CD4-positive, CD25-positive, alpha-beta regulatory T cell (primary cell): ENCODE measurements around the gene PEF1. TPM values are rescaled to one million over a fixed set of nuclear protein-coding genes. Genes with fewer than 3 reads are reported as not detected.

Experiments used
- ATAC-seq, 2 donors: fragments of 150-1000 bp; cut with Tn5 transposase; one replicate each; pipeline ENCODE4 v1.10.0; 2021; ENCODE audit warnings: low read depth in 2 of 2, moderate number of reproducible peaks in 2 of 2, moderate library complexity in 1 of 2
- DNase-seq, 3 donors: peaks; one replicate each; pipeline versions ENCODE4 v3.0.0 to v3.0.0-alpha.2; 2012 to 2022; ENCODE audit warnings: mixed read lengths in 1 of 3
- H3K27ac ChIP-seq: one replicate; pipeline ENCODE4 v1.7.0; 2013; ENCODE audit warnings: mild to moderate bottlenecking, low read length; ENCODE audit not compliant: insufficient read depth, poor library complexity, severe bottlenecking
- H3K27me3 ChIP-seq: one replicate; pipeline ENCODE4 v1.7.0; 2013; ENCODE audit warnings: low read length; ENCODE audit not compliant: control insufficient read depth, insufficient read depth
- H3K36me3 ChIP-seq: one replicate; pipeline ENCODE4 v1.7.0; 2013; ENCODE audit warnings: mild to moderate bottlenecking, low read length, moderate library complexity; ENCODE audit not compliant: control insufficient read depth, insufficient read depth
- H3K4me1 ChIP-seq: 2 replicates; pipeline ENCODE4 v1.7.0; 2013; ENCODE audit warnings: mild to moderate bottlenecking, low read length; ENCODE audit not compliant: insufficient read depth, control insufficient read depth, poor library complexity, severe bottlenecking
- H3K4me3 ChIP-seq: one replicate; pipeline ENCODE4 v1.7.0; 2013; ENCODE audit warnings: low read depth, mild to moderate bottlenecking, low read length, moderate library complexity
- H3K9me3 ChIP-seq, 2 experiments: 1 replicate in 1 of 2; 2 replicates in 1 of 2; pipeline ENCODE4 v1.7.0; 2013; ENCODE audit warnings: low read length in 2 of 2, mild to moderate bottlenecking in 1 of 2, moderate library complexity in 1 of 2; ENCODE audit not compliant: control insufficient read depth in 2 of 2
- H3K27ac Mint-ChIP-seq, 3 donors: one replicate each; pipeline ENCODE4 v1.8.0; 2020 to 2022; ENCODE audit warnings: mild to moderate bottlenecking in 3 of 3, mixed read lengths in 3 of 3, moderate library complexity in 2 of 3
- H3K27me3 Mint-ChIP-seq: one replicate; pipeline ENCODE4 v1.8.0; 2022; ENCODE audit warnings: mild to moderate bottlenecking, mixed read lengths
- H3K36me3 Mint-ChIP-seq: one replicate; pipeline ENCODE4 v1.8.0; 2020; ENCODE audit warnings: mixed read lengths
- H3K4me1 Mint-ChIP-seq, 4 donors: one replicate each; pipeline ENCODE4 v1.8.0; 2020 to 2022; ENCODE audit warnings: mixed read lengths in 4 of 4, mild to moderate bottlenecking in 1 of 4
- H3K4me3 Mint-ChIP-seq, 4 donors: one replicate each; pipeline ENCODE4 v1.8.0; 2020 to 2022; ENCODE audit warnings: mild to moderate bottlenecking in 4 of 4, mixed read lengths in 4 of 4, moderate library complexity in 3 of 4
- H3K9me3 Mint-ChIP-seq, 7 donors: one replicate each; pipeline ENCODE4 v1.8.0; 2020 to 2022; ENCODE audit warnings: mixed read lengths in 7 of 7, mild to moderate bottlenecking in 3 of 7, moderate library complexity in 2 of 7
- polyA plus RNA-seq, 4 donors: library from polyadenylated mRNA; unstranded; fragments of 300-500 nt; fragmentation: Illumina TruSeq; gene quantifications; one replicate each; pipeline ENCODE4 v1.2.3, GENCODE V29; 2021
- total RNA-seq: library from RNA; stranded (reverse); gene quantifications from one replicate; pipeline ENCODE4 v1.2.3, GENCODE V29; 2022

PEF1 gene
- total and polyA plus RNA-seq, 5 donors from 2014 or later, result 58.8 to 108 (median 97.8) TPM

DNA sequence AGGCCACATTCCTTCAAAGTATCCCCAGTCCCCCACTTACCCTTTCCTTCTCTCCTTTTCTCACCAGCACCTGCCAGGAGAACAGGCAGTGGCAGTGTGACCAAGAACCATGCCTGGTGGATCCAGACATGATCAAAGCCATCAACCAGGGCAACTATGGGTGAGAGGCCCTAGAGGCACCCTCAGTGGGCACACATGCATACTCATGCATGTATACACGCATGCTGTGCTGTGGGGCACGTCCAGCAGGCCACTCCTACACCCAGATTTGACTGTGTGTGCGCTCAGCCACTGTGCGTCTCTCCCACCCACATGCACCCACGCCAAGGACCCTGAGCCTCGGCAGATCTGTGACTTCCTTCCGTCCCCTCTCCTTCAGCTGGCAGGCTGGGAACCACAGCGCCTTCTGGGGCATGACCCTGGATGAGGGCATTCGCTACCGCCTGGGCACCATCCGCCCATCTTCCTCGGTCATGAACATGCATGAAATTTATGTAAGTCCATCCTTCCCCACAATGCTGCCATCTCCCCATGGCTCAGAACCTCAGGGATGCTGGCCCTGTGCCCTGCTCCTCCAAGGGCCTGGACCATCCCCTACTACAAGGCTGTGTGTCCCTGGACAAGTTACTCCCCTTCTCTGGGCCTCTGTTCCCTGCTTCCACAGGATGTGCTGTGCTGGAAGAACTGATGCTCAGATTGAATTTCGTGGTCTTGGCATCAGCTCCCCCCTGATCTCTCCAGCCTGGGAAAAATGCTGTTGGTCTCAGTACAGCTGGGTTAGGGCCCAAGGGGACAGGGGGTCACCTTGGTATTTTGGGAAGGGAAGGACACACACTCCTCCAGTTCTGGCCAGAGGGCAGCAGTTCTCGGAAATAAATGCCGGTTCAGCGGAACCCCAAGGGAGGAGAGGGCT, 61.3 kb downstream of the PEF1 start:
- Histone ChIP-seq H3K9me3 (no peaks in the 10 kb centered on the region), H3K27me3 (no peaks in the 10 kb centered on the region), H3K36me3 (no peaks in the 10 kb centered on the region), H3K27ac (no peak overlapping the region), H3K4me3 (no peak overlapping the region), H3K4me1 (peaks cover 3% of the 10 kb centered on the region)
- no peak overlapping the region for H3K27ac Mint-ChIP-seq
- H3K4me1 Mint-ChIP-seq, result no peaks in the 10 kb centered on the region
- H3K4me3 Mint-ChIP-seq, result no peak overlapping the region
- H3K27me3 Mint-ChIP-seq, result no peaks in the 10 kb centered on the region
- no peaks in the 10 kb centered on the region for H3K36me3 Mint-ChIP-seq
- H3K9me3 Mint-ChIP-seq, result no peaks in the 10 kb centered on the region
- ATAC-seq, result no peak
- DNase-seq, result no peak

DNA sequence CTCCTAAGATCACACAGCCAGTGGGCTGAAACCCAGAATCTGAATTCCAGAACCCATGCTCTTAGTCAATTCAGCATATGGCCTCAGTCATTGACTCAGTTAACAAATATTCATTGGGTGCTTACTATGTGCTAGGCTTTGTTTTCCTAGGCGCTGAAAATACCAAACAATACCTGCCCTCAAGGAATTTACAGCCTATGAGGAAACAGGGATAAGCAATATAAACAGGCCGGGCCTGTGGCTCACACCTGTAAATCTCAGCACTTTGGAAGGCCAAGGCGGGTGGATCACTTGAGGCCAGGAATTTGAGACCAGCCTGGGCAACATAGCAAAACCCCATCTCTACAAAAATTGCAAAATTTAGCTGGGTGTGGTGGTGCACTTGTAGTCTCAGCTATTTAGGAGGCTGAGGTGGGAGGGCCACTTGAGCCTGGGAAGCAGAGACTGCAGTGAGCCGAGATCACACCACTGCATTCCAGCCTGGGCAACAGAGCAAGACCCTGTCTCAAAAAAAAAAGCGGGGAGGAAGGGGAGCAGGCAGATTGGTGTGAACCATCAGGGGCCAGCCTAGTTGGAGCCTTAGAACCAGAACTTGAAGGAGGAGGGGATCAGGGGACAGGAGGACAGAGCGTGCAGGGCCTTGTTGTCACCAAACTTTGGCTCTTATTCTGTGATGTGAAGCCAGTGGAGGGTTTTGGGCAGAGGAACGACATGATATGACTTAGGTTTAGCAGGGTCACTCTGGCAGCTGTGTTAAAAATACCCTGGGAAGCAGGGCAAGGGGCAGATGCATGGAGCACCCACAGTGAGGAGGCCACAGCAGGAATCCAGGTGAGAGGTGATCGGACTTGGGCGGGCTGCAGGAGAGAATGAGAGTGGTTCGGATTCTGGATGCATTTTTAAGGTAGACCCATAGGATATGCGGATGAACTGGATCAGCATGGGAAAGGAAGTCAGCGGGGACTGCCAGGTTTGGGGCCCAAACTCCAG, 62.6 kb downstream of the PEF1 start:
- Histone ChIP-seq H3K9me3 (no peaks in the 10 kb centered on the region), H3K36me3 (no peaks in the 10 kb centered on the region), H3K27me3 (peaks cover 6% of the 10 kb centered on the region), H3K27ac (no peak overlapping the region), H3K4me1 (no peaks in the 10 kb centered on the region), H3K4me3 (no peak overlapping the region)
- H3K27me3 Mint-ChIP-seq, result peaks cover 5% of the 10 kb centered on the region
- H3K4me1 Mint-ChIP-seq, result peaks cover 0 to 2% (median 0%) of the 10 kb centered on the region in 4 donors
- H3K27ac Mint-ChIP-seq, result no peak overlapping the region
- ATAC-seq (no peak), DNase-seq (no peak)
- H3K36me3 Mint-ChIP-seq, result no peaks in the 10 kb centered on the region
- H3K4me3 Mint-ChIP-seq, result no peak overlapping the region
- no peaks in the 10 kb centered on the region for H3K9me3 Mint-ChIP-seq

DNA sequence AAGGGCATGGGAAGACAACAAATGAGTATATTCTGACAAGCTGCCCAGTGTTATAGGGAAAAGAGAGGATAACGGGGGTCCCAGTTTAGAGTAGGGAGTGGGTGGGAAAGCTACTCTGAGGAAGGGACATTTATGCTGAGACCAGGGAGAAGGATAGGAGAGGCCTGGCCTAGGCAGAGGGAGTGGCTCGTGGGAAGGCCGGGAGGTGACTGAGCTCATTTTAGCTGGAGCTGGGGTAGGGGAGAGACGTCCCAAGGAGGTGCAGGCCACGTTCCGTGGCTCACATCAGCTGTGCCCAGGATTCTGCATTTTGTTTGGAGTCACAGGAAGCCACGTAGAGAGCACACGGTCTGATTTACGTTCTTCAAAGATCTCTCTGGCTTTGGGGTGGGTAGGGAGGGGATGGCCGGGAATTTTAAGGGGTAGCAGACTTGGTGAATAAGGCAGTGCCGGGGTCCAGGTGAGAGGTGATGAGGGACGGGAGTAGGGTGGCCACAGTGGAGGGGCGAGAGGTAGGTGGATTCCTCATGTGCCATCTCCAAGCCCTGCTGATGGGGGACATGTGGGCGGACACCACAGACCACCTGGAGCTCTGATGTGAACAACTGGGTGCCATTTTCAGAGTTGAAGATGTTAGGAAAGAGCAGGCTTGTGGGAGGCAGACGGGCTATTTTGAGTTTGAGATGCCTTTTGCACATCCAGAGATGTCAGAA, 63.6 kb downstream of the PEF1 start:
- H3K4me1 Mint-ChIP-seq, result peaks cover 0 to 4% (median 0%) of the 10 kb centered on the region in 4 donors
- no peak for ATAC-seq

DNA sequence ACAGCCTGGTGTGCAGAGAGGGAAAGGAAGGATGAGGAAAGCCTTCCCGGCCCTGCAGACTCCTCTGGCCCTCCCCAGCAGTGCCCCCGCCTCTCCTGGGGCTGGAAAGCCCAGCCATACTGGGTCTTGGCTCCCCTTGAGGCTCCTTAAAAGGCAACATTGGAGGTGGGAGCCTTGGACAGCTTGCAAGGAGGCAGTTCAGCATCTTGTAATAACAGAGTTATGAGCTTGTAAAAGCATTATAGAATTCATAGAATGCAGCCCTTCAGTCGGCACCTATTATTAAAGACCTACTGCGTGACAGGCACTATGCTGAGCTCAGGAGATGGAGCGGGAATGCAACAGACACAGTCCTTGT, 64.2 kb downstream of the PEF1 start:
- no peaks in the 10 kb centered on the region for H3K36me3 Mint-ChIP-seq
- peaks cover 0 to 5% (median 0%) of the 10 kb centered on the region in 4 donors for H3K4me1 Mint-ChIP-seq
- Histone ChIP-seq H3K9me3 (no peaks in the 10 kb centered on the region), H3K27ac (no peak overlapping the region), H3K36me3 (no peaks in the 10 kb centered on the region), H3K4me1 (peaks cover 5% of the 10 kb centered on the region), H3K27me3 (peaks cover 6% of the 10 kb centered on the region), H3K4me3 (no peak overlapping the region)
- H3K9me3 Mint-ChIP-seq, result no peaks in the 10 kb centered on the region
- ATAC-seq, result no peak
- H3K27ac Mint-ChIP-seq, result no peak overlapping the region
- H3K27me3 Mint-ChIP-seq, result peaks cover 13% of the 10 kb centered on the region
- no peak overlapping the region for H3K4me3 Mint-ChIP-seq
- no peak for DNase-seq

More for the DNA sequence above, 63.6 kb downstream of the PEF1 start:
- Mint-ChIP-seq H3K9me3 (no peaks in the 10 kb centered on the region), H3K27ac (no peak overlapping the region), H3K4me3 (no peak overlapping the region), H3K27me3 (peaks cover 8% of the 10 kb centered on the region), H3K36me3 (no peaks in the 10 kb centered on the region)
- no peak for DNase-seq
- Histone ChIP-seq H3K27ac (no peak overlapping the region), H3K4me1 (peaks cover 5% of the 10 kb centered on the region), H3K4me3 (no peak overlapping the region), H3K9me3 (no peaks in the 10 kb centered on the region), H3K36me3 (no peaks in the 10 kb centered on the region), H3K27me3 (peaks cover 6% of the 10 kb centered on the region)

Other genes with a start within 250 kb of the PEF1 start
- gene SERINC2, start 231.7 kb downstream of the PEF1 start, total RNA-seq, result not detected
- gene SERINC2, start 231.7 kb downstream of the PEF1 start, polyA plus RNA-seq, result under 1 TPM in 1 of 4 donors, not detected in 3; 0.08 TPM
- not detected for gene TINAGL1, start 68.4 kb downstream of the PEF1 start, total RNA-seq
- gene TINAGL1, start 68.4 kb downstream of the PEF1 start, polyA plus RNA-seq, result not detected
- gene HCRTR1, start 27.2 kb downstream of the PEF1 start, total RNA-seq, result not detected
- gene HCRTR1, start 27.2 kb downstream of the PEF1 start, polyA plus RNA-seq, result not detected
- gene COL16A1, start 59.1 kb upstream of the PEF1 start, total RNA-seq, result not detected
- gene COL16A1, start 59.1 kb upstream of the PEF1 start, polyA plus RNA-seq, result not detected
- gene ADGRB2, start 119.5 kb upstream of the PEF1 start, total RNA-seq, result 1.9 TPM
- under 1 TPM; 0.19 to 0.49 (median 0.31) TPM for gene ADGRB2, start 119.5 kb upstream of the PEF1 start, polyA plus RNA-seq
- gene SPOCD1, start 171.1 kb upstream of the PEF1 start, total RNA-seq, result 1.1 TPM
- not detected for gene SPOCD1, start 171.1 kb upstream of the PEF1 start, polyA plus RNA-seq